ENCODE data around the gene COX6A1.

DNA sequence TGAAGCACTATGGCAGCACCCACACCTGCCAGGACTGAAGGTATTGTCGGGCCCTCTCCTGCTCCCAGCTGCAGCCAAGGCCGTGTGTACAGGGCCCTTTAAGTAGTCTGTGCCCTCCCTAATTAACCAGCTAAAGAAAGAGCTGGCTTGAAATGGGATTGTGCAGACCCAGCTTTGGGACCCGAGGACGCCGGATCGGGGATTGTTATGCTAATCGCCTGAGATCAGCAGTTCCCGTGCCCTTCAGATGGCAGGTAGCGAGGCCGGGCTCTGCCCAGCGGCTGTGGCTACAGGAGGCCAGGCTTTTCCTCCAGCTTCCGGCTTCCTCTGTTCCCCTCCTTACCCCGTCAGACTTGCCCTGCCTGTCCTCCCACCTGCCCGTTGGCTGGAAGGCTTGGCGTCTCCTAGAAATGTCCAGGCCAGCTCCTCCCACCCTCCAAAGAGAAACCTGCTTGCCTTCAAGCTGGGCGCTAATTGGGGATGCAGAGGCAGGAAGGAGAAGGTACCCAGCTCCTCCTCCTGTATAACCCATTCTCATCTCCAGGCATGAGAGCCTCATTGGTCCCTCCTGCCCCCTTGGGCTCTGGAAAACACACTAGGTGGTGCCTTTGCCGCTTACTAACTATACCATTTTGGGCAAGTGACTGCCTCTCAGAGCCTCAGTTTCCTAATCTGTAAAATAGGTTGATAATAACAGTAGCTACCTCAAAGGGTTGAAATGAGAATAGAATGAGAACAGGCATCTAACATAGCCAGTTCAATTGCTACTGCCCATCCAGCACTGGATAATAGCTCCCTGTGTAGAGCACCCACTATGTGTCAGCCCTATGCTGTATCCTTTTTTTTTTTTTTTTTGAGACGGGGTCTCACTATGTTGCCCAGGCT, 43.2 kb upstream of the COX6A1 start:
- TF ChIP-seq, protein P1, sequence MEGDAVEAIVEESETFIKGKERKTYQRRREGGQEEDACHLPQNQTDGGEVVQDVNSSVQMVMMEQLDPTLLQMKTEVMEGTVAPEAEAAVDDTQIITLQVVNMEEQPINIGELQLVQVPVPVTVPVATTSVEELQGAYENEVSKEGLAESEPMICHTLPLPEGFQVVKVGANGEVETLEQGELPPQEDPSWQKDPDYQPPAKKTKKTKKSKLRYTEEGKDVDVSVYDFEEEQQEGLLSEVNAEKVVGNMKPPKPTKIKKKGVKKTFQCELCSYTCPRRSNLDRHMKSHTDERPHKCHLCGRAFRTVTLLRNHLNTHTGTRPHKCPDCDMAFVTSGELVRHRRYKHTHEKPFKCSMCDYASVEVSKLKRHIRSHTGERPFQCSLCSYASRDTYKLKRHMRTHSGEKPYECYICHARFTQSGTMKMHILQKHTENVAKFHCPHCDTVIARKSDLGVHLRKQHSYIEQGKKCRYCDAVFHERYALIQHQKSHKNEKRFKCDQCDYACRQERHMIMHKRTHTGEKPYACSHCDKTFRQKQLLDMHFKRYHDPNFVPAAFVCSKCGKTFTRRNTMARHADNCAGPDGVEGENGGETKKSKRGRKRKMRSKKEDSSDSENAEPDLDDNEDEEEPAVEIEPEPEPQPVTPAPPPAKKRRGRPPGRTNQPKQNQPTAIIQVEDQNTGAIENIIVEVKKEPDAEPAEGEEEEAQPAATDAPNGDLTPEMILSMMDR (IDR thresholded peaks at IDR 0.05), result no peak
- TF ChIP-seq POLR2A (IDR thresholded peaks at IDR 0.05), result peak; percentile 14

All from breast epithelium (tissue), 3 donors.